SH-SY5Y (cell line): ENCODE measurements around the gene KCNK10.

Source experiments
- GATA2 ChIP-seq: IDR thresholded peaks from 2 replicates; pipeline ENCODE4 v1.6.1; 2011; ENCODE audit warnings: mild to moderate bottlenecking, low read depth, low read length
- GATA3 ChIP-seq: IDR thresholded peaks from 2 replicates; pipeline ENCODE4 v1.6.1; 2011; ENCODE audit warnings: low read depth, mild to moderate bottlenecking, low read length, moderate library complexity

Gene KCNK10

DNA sequence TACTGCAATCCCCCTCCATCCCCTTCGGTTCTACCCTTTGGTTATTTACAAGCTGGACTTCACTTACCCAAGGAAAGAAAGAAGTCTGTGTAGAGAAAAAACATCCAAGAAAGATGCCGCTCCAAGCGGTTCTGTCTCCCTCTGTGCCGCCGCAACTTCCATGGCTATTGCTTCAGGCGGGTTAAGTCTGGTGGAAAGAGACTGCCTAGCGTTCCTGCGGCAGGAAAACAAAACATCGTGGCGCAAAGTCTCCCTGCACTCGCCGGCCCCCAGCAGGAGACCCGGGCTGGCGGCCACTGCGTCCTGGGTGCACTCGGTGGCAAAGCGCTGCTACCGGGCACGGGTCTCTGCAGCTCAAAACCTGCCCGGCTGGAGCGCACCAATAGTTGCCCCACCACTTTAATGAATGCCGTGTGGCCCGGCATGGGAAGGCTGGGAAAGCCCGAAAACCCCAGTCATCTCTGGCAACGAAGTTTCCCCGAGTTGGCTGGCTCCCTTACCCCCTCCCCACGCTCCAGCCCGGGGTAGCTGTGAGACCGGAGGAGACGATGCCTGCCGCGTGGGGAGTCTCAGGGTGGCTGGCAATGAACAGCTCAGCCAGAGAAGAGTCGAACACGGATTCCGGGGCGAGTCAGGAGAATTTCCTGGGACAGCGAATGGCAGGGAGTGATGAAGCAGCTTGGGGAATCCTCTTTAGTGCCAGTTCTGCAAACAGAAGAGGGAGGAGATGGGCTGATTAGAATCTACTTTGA is 3.5 kb upstream of the KCNK10 start:
- TF ChIP-seq GATA3 = no peak
- TF ChIP-seq GATA2 = no peak

- TF ChIP-seq GATA2 (no peak), GATA3 (no peak)
Measured at GRCh38 chr14:88325883-88326282, 2.8 kb upstream of the KCNK10 start.

- TF ChIP-seq GATA2 (no peak), GATA3 (no peak)
Measured at GRCh38 chr14:88324930-88325329, 1.9 kb upstream of the KCNK10 start.

- no peak for TF ChIP-seq GATA2
- TF ChIP-seq GATA3 = no peak
Measured at GRCh38 chr14:88324491-88324890, 1.4 kb upstream of the KCNK10 start.

DNA sequence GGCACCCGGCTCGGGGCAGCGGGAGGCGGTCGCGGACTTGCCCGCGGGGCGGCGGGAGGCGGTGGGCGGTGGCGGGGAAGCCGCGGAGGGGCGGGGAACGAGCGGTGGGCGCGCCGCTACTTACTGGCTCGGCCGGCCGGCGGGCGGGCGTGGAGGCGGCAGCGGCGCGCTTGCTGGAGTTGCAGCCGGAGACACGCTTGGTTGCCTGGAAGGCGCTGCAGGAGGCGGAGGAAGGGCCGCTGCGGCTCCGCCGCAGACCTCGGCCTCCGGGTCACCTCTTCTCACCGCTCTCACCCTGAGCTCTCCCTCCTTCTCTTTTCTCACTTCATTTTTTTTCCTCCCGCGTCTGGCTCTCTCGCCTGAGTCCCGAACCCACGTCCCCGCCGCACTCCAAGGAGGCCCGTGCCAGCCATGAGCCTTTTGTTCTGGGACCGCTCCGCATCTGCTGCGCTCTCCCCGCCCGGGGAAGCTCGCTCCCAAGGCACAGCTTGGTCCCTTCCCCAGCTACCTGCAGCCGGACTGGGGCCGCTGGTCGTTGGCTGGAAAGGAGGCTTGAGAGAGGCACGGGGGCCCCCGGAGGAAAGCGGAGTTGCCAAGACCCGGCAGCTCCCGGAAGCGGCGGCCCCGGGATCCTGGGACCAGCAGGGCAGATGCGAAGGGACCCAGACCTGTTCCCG is 592 bp upstream of the KCNK10 start:
- TF ChIP-seq GATA2 (no peak), GATA3 (no peak)

- no peak for TF ChIP-seq GATA2
- no peak for TF ChIP-seq GATA3
Measured at GRCh38 chr14:88322504-88323085, 474 bp downstream of the KCNK10 start.

DNA sequence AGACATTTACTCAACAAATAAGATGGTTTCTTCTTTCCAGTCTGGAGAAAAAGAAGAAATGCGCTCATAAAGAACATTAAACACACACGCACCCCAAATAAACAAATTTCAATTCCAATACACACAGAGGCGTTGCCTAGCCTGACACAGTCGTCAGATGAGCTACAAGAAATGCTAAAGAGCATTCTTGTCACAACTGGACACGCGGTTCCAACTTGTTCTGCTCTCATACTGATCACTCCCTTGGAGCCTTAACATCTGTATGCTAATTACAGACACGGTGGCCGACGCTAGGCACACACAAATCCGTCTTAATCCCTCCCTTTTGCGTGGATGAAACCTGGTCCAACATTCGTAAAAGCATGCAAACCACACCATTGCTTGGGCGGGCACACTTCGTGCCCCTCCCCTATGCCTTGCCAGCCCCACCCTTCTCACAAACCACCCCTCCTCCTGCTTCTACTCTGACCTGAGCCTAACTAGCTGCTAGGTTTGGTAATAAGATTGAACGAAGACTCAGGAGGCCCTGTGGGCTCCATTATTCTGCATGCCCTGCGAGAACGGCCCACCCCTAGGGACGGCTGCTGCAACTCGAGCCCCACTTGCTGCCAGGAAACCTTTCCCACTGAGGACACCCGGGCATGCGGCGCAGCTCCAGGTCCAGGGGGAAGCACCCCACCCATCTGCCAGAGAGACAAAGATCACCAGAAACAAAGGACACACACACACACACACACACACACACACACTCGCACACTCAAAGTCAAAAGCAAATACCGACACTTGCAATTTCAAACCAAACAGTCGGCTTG is 1.2 kb downstream of the KCNK10 start:
- TF ChIP-seq GATA2 (no peak), GATA3 (no peak)

- TF ChIP-seq GATA3 (no peak), GATA2 (no peak)
Measured at GRCh38 chr14:88318406-88318805, 4.7 kb downstream of the KCNK10 start.

DNA sequence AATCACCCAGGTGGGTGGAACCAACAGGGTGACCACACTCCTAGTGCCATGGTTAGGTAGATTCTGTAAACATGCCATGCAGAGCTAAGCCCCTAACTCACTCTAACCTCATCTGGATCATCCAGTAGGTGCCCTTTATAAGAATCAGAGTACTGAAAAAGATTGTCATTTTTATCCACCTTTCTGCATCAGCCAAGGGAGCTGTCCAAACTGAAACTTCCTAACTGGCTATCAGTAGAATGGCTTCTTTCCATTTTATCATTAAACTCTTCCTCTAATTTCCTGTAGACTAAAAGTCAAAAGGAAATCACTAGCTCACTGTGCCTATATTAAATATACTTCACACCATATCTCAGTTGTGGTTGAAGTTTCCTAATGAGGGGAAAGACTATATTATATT is 6.5 kb downstream of the KCNK10 start:
- TF ChIP-seq GATA3 (no peak), GATA2 (no peak)

DNA sequence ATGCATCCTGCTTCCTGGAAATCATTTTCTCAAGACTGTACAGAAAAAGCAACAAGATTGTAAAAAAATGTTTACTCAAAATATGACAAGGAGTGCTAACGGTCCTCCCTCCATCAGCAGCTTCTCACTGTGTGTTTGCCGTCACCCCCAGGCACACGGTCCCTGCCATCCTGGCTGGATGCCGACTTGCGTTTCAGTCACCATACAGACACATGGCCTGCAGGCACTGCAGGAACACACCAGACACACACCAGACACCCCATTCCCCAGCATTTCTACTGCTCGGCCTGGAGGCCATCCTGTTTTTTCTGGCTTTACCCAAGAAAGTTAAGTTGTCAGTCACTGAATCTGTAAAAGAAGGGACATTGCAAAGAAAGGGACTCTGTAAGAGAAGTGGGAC is 10.8 kb downstream of the KCNK10 start:
- TF ChIP-seq GATA3 (no peak), GATA2 (no peak)

DNA sequence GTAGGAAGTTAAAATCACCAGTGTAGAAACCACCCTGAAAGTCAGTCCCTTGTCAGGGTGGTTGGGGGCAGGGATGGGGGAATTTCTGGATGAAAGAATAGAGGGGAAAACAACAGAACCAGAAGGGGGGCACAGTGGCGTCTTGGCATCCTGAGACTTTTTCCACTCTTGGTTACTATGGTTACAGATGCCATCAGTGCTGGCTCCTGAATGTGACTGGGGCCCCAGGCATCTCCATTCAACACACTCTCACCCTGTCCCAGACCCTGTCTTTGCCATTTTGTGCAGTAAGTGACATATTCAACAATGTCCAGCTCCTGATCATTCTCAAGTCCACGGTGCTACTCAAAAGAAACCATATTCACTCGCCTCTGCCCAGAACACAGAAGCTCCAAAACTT is 11.3 kb downstream of the KCNK10 start:
- TF ChIP-seq GATA3 = no peak
- no peak for TF ChIP-seq GATA2

GRCh38 chr14:88310449-88310848 is 12.6 kb downstream of the KCNK10 start:
- TF ChIP-seq GATA3 = no peak
- TF ChIP-seq GATA2 = no peak

- no peak for TF ChIP-seq GATA3
- TF ChIP-seq GATA2 = no peak
Measured at GRCh38 chr14:88310021-88310420, 13.0 kb downstream of the KCNK10 start.
